Measurements from ENCODE around the gene ARSG. TPM values are rescaled to one million over a fixed set of nuclear protein-coding genes. Genes with fewer than 3 reads are reported as not detected.
A peak's percentile ranks its signal among the peaks of the same experiment; 100 is the strongest.

ARSG gene
- total and polyA plus RNA-seq, 2 of the 13 experiments (the other 11 are each of a cell fraction or from before 2014, with no cell fraction given): 3.7 to 15.2 TPM

DNA sequence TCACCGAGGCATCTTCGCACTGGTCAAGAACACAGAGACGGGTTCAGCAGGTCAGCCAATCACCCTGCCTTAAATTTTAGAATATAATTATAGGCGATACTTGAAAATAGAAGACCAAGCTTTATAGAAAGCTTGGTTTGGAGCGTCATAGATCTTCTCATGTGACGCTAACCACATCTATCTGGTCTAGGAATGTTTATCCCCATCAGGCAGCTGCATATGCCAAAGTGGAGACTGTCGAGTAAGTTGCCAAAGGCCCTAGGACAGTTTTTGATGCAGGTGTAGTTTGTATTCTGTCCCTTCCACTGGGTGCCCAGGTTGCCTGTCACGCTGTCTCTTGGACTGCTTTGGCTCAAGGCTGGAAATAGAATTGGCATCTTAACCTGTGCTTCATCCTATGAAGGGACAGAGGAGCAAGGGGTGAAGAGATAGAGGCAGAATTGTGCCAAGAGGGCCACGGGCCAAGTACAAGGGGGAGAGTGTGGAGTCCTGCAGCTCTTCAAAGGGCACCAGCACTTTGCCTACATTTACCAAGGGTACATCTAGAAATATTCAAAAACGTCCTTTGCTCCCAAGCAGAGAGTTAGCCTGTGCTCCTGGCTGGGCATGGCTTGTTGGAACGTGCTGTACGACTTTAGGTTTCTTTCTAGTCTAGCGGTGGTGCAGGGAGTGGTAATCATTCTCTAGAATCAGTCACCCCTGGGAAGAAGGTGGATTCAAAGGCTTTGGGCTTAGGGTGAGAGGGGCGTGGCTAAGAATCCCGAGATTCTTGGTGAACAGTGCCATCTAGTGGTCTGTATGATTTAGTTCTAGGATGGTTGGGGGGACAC, 171.3 kb downstream of the ARSG start (continued):
- peak in 1 of 2 experiments; percentile 44; a peak in 1 of 4 replicates for TF ChIP-seq KLF16 (CRISPR knock-in tag; IDR thresholded peaks at IDR 0.05)
- TF ChIP-seq SYNCRIP (IDR thresholded peaks at IDR 0.05; ENCODE audit: insufficient read depth, low read depth, low read length): no peak
- TF ChIP-seq ZNF430 (CRISPR knock-in tag; IDR thresholded peaks at IDR 0.05): no peak
- no peak for TF ChIP-seq SRSF9 (IDR thresholded peaks at IDR 0.05; ENCODE audit: borderline replicate concordance, insufficient read depth, low read depth, low read length, poor library complexity, severe bottlenecking)
- TF ChIP-seq BRCA1 (CRISPR knock-in tag; IDR thresholded peaks at IDR 0.05): no peak
- TF ChIP-seq ZFP37 (CRISPR knock-in tag; IDR thresholded peaks at IDR 0.05; ENCODE audit: borderline replicate concordance): no peak
- TF ChIP-seq ZNF788 (CRISPR knock-in tag; IDR thresholded peaks at IDR 0.05; ENCODE audit: borderline replicate concordance): no peak
- TF ChIP-seq, protein P1, sequence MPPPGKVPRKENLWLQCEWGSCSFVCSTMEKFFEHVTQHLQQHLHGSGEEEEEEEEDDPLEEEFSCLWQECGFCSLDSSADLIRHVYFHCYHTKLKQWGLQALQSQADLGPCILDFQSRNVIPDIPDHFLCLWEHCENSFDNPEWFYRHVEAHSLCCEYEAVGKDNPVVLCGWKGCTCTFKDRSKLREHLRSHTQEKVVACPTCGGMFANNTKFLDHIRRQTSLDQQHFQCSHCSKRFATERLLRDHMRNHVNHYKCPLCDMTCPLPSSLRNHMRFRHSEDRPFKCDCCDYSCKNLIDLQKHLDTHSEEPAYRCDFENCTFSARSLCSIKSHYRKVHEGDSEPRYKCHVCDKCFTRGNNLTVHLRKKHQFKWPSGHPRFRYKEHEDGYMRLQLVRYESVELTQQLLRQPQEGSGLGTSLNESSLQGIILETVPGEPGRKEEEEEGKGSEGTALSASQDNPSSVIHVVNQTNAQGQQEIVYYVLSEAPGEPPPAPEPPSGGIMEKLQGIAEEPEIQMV (CRISPR knock-in tag; IDR thresholded peaks at IDR 0.05; ENCODE audit: low read depth): no peak; the same call in 1 of the 2 replicates
- TF ChIP-seq ZNF44 (CRISPR knock-in tag; IDR thresholded peaks at IDR 0.05): no peak
- no peak for TF ChIP-seq GATAD1 (CRISPR knock-in tag; IDR thresholded peaks at IDR 0.05)
- TF ChIP-seq ZNF335 (CRISPR knock-in tag; IDR thresholded peaks at IDR 0.05): no peak
- TF ChIP-seq CENPX (CRISPR knock-in tag; IDR thresholded peaks at IDR 0.05): no peak
- no peak for TF ChIP-seq FOXJ3 (CRISPR knock-in tag; IDR thresholded peaks at IDR 0.05; ENCODE audit: borderline replicate concordance)
- no peak for TF ChIP-seq ZNF564 (CRISPR knock-in tag; IDR thresholded peaks at IDR 0.05)
- TF ChIP-seq HNRNPUL1 (IDR thresholded peaks at IDR 0.05; ENCODE audit: low read depth, low read length): no peak
- TF ChIP-seq, protein P2, sequence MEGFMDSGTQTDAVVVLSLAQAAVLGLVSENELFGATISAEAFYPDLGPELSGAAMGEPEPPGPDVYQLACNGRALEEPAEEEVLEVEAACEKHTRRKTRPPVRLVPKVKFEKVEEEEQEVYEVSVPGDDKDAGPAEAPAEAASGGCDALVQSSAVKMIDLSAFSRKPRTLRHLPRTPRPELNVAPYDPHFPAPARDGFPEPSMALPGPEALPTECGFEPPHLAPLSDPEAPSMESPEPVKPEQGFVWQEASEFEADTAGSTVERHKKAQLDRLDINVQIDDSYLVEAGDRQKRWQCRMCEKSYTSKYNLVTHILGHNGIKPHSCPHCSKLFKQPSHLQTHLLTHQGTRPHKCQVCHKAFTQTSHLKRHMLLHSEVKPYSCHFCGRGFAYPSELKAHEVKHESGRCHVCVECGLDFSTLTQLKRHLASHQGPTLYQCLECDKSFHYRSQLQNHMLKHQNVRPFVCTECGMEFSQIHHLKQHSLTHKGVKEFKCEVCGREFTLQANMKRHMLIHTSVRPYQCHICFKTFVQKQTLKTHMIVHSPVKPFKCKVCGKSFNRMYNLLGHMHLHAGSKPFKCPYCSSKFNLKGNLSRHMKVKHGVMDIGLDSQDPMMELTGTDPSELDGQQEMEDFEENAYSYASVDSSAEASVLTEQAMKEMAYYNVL (CRISPR knock-in tag; IDR thresholded peaks at IDR 0.05; ENCODE audit: borderline replicate concordance): no peak
- TF ChIP-seq, protein P3, sequence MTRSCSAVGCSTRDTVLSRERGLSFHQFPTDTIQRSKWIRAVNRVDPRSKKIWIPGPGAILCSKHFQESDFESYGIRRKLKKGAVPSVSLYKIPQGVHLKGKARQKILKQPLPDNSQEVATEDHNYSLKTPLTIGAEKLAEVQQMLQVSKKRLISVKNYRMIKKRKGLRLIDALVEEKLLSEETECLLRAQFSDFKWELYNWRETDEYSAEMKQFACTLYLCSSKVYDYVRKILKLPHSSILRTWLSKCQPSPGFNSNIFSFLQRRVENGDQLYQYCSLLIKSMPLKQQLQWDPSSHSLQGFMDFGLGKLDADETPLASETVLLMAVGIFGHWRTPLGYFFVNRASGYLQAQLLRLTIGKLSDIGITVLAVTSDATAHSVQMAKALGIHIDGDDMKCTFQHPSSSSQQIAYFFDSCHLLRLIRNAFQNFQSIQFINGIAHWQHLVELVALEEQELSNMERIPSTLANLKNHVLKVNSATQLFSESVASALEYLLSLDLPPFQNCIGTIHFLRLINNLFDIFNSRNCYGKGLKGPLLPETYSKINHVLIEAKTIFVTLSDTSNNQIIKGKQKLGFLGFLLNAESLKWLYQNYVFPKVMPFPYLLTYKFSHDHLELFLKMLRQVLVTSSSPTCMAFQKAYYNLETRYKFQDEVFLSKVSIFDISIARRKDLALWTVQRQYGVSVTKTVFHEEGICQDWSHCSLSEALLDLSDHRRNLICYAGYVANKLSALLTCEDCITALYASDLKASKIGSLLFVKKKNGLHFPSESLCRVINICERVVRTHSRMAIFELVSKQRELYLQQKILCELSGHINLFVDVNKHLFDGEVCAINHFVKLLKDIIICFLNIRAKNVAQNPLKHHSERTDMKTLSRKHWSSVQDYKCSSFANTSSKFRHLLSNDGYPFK (CRISPR knock-in tag; IDR thresholded peaks at IDR 0.05; ENCODE audit: borderline replicate concordance): 0 out of 2 replicates have a peak, but pooled peaks have one; percentile 36
- TF ChIP-seq SIX4 (CRISPR knock-in tag; IDR thresholded peaks at IDR 0.05): no peak
- TF ChIP-seq TSC22D2 (CRISPR knock-in tag; IDR thresholded peaks at IDR 0.05; ENCODE audit: borderline replicate concordance): peak; percentile 55; the same call in 1 of the 2 replicates
